Eye (tissue), 1 donor: Measurements from ENCODE around the gene ARHGAP30.
A peak's percentile ranks its signal among the peaks of the same experiment; 100 is the strongest.
"Not testable (repeated sequence)": the region's sequence is repeated elsewhere in the genome, so short reads cannot be mapped to it uniquely, and the experiment has no call there.

Source experiments
- DNase-seq: peaks from one replicate; pipeline ENCODE4 v3.0.0-alpha.2; 2015

ARHGAP30 gene

DNA sequence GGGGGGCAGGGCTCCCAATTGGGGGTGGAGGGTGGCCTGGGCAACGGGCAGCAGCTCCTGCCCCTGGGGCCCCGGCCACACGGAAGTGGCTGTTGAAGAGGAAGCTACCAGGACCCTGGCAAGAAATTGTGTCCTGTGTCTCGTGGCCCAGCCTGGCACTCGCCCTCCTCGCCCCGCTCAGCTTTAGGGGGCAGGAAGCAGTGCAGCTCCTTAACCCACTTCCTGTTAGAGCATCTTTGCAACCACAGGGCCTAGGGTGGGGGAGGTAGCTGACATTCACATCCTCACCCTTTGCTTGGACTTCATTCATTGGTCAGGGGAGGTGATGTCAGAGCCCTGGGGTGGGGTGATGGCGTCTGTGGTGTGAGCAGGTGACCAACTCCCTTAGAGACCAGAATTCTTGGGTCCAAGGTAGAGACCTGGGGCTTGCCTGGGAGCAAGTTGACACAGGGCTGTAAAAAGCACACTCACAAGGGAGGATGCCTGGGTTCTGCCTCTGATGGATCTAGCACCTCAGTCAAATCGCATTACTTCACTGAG, at the start of gene ARHGAP30:
TSS of gene ARHGAP30 (minus strand) at position 161 of the 540 bp plus-strand sequence. CDS start 267 bp downstream, outside the sequence.
- DNase-seq, result no peak

GRCh38 chr1:161117759-161118581, 48.3 kb upstream of the ARHGAP30 start, which contains the start of the genes NIT1 and PFDN2:
Gene NIT1 (plus strand): TSS chr1:161118105. CDS start chr1:161118177, 72 bp downstream.
Gene PFDN2 (minus strand): TSS chr1:161118037. CDS start chr1:161118026, 11 bp downstream.
- peak; percentile 95 for DNase-seq

GRCh38 chr1:161115961-161116360, 46.3 kb upstream of the ARHGAP30 start:
- not testable (repeated sequence) for DNase-seq

DNA sequence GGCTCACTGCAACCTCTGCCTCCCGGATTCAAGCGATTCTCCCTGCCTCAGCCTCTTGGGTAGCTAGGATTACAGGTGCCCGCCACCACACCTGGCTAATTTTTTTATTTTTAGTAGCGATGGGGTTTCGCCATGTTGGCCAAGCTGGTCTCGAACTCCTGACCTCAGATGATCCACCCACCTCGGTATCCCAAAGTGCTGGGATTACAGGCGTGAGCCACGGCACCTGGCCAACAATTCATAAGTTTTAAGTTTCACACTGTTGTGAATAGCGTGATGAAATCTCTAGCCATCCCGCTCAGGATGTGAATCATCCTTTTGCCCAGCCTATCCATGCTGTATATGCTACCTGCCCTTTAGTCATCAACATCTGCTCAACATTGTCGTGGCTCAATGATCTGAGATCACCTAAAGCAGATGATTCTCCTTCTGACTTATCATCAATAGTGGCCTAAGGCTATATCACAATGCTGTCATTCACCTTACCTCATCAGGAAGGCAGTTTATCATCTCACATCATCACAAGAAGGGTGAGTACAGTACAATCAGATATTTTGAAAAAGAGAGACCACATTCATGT, 45.5 kb upstream of the ARHGAP30 start:
- DNase-seq, result no peak

- no peak for DNase-seq
Measured at GRCh38 chr1:161114556-161114955, 44.9 kb upstream of the ARHGAP30 start.

DNA sequence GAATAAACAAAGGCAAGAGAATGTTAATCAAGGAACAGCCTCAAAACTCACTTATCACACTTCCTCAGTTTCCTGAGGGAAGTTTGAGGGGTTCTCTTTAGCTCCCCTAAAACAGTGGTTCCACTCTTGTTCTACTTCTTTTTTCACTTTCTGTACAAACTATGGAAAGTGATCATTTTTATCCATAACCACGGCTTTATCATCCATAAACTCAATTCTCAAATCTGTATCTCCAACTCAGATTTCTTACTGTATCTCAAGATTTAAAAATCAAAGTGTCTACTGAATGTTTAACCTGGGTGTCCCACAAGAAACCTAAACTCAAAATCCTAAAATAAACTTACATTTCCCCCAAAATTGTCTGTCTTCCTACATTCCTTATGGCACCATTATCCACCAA, 44.2 kb upstream of the ARHGAP30 start:
- DNase-seq, result no peak

DNA sequence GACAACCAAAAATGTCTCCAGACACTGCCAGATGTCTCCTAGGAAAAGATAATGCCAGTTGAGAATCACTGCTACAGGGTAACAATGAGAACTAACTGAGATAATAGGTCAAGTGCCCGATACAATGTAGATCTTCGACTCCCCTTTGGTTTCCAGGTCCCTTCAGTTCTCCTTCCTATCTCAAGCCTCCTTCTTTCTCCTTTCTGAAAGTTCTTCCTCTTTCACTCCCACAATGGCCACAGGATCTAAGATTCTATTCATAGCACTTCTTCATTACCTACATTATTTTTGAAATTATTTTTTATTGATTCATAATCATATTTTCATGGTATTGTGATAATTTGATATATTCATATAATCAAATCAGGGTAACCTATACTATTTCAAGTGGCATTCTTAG, 41.8 kb upstream of the ARHGAP30 start:
- DNase-seq, result no peak

- DNase-seq, result no peak
Measured at GRCh38 chr1:161111117-161111516, 41.4 kb upstream of the ARHGAP30 start.

GRCh38 chr1:161106431-161106830, 36.7 kb upstream of the ARHGAP30 start:
- no peak for DNase-seq

DNA sequence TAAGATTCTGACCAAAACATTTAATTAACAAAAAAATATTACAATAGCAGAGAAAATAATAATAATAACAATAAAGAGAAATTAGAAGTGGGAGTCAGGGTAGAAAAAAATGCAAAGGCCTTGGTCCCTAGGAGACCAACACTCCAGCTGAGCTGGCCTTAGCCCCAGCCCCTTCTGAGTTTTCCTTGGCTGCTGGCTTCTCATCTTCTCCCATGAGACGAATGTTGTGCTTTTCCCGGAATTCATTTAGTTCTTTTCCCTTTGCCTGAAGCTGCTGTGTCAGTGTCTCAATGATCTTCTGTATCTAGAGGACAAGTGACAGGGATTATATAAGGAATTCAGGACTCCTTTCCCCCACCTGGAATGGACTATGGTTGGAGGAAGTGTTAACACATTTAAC, 30.9 kb upstream of the ARHGAP30 start:
- DNase-seq, result no peak

DNA sequence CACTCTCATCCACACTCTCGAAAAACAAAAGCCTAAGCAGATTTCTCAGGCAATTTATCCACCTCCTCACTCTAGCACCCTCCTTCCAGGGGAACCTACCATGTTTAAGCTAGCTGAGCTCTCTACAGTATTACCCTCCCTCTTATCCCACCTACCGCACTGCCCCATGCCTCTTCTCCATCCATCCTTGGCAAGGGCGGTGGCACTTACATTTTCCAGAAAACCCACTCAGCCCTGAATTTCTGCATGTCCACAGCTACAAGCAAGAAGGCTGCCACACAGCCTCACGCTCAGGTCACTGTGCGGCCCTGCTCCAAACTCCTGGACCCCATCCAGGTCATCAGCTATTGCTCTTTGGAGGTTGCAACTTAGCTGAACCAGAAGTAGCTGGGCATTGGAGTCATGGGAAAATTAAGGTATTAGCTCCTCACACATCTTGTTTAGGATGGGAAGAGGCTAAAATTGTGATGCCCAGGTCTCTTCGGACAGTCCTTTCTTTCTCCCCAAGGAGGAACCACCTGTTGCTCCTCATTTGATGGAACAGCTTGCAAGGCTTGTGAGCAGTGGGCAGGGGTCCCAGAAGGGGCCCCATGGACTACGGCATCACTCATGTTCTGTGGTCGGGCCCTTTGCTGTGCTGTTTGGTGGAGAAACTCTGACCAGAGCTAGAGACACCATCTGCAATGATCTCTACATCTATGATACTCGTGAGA, 29.6 kb upstream of the ARHGAP30 start:
- DNase-seq, result peak; percentile 6

DNA sequence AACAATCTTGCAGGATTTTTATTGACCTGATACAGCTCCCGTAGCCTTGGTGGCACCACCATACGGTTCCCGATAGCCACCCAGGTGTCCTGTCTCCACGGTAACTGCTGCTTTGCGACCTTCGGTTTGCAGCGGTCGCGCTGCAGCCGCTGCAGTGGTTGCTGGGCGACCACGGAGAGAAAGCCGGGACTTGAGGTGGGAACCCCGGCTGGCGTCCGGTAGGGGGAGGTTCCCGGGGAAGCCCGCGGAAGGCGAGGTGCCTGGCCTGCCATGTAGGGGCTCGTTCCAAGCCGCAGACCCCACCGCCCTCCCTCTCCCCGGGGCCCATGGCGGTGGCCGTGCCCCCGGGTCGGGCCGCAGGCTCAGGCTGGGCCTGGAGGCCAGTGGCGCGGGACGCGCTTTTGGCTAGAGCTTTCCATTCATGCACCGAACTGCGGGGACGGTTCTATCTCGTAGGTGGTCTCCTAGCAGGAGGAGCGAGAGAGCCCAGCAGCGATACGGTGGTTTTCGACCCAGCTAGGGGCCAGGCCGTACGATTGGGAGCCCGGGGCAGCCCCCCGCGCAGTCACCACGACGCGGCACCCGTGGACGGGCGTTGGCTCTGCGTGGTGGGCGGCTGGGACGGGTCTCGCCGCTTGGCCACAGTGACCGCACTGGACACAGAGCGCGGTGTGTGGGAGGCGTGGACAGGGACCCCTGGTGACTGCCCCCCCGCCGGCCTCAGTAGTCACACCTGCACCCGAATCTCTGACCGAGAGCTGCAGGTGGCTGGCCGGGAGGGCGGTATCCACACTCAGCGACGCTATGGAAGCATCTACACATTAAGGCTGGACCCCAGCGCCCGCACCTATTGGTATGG, 28.7 kb upstream of the ARHGAP30 start, which contains the start of gene KLHDC9:
TSS of gene KLHDC9 (plus strand) at position 152 of the 859 bp plus-strand sequence. CDS start at position 327, 175 bp downstream.
- DNase-seq, result peak; percentile 91

DNA sequence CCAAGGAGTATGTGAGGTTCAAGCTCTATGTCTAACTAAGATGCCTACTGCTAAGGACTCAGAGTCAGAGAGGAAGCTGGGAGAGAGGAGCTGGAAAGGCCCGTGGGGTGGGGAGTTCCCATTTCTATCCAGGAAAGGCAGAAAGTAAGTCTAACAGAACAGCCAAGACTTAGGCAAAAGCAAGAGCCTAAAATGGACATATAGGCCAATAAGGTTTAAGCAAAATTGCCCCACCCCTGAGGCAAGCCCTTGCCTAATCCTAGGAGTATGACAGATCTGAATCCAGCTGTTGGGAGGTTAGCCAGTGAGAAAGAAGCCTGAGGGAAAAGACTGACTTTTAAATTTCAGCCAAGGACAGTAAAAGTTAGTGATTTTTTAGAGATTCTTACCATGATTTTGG, 26.8 kb upstream of the ARHGAP30 start:
- peak; percentile 10 for DNase-seq

GRCh38 chr1:161096015-161096414, 26.3 kb upstream of the ARHGAP30 start:
- no peak for DNase-seq

DNA sequence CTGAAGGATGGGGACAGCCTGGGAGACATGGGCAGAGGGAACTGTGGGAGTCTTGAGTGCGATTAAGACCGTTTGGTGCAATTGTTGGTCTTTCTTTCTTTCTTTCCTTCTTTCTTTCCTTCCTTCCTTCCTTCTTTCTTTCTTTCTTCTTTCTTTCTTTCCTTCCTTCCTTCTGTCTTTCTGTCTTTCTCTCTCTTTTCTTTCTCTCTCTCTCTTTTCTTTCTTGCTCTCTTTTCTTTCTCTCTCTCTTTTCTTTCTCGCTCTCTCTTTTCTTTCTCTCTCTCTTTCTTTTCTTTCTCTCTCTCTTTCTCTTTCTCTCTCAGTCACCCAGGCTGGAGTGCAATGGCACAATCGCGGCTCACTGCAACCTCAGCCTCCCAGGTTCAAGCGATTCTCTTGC, 25.5 kb upstream of the ARHGAP30 start:
- no peak for DNase-seq

GRCh38 chr1:161094481-161094880, 24.8 kb upstream of the ARHGAP30 start:
- DNase-seq, result no peak

DNA sequence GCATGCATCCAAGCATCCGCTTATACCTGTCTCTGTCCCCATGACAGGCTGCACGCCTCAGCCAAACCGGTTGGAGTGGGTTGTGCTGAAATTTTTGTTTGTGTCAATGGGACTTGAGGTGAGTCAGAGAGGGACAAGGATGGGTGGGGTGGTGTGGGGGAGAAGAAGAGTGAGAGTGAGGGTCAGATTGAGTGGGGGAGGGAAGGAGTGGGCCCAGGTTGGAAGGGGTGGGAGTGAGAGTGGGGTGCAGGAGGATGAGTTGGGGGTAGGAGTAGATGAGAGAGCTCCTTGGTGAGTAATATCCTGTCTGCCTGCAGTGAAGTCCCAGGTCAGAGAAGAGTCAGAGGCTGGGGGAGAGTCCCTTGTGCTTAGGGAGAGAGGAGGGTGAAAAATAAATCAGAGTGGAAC, 22.9 kb upstream of the ARHGAP30 start:
- no peak for DNase-seq

GRCh38 chr1:161091796-161092507, 22.3 kb upstream of the ARHGAP30 start:
- no peak for DNase-seq

- DNase-seq, result no peak
Measured at GRCh38 chr1:161091093-161091492, 21.4 kb upstream of the ARHGAP30 start.

DNA sequence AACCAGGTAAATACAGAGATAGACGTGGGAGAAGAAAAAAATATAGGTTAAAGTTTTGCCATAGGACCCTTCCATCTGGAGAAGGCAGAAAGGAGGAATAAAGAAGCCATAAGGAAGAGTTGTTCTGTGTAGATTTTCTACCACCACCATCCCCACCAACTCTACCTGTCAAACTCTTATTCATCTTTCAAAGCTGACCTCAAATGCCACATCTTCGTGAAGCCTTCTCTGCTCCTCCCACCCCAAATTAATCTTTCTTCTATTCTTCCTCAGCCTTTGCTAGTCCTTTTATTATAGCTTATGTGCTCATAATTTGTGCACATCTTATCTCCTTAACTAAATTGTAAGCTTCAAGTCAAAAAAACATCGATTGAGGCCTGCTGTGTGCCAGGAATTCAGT, 20.9 kb upstream of the ARHGAP30 start:
- DNase-seq, result no peak

DNA sequence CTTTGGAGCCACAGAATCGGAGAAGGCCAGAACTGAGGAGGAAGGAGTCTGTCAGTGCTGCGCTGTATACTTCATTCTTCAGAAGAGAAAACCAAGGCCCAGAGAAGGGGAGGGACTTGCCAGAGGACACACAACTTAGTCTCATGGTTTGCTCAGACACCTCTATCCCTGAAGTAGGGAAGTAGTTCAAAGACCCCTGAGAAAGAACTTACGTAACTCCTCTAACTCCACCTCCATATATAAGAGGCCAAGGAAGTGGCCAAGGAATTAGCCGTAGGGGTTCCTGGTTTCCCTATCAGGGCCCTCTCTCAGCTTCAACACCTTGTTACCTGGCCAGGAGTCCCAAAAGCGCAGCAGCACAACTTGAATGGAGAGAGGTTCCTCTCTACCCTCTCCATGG, 20.2 kb upstream of the ARHGAP30 start:
- DNase-seq, result no peak
